Fibroblast of lung (primary cell): ENCODE results near the gene METTL22. TPM values are rescaled to one million over a fixed set of nuclear protein-coding genes. Genes with fewer than 3 reads are reported as not detected.

Source experiments
- DNase-seq, 2 donors: peaks; one replicate each; pipeline versions ENCODE4 v3.0.0 to v3.0.0-alpha.2; 2010; ENCODE audit warnings: low read depth in 2 of 2
- H2AFZ ChIP-seq: 2 replicates; pipeline ENCODE4 v1.5.1; 2012; ENCODE audit warnings: low read length, control low read depth, inconsistent platforms
- H3K27ac ChIP-seq: 2 replicates; pipeline ENCODE4 v1.5.1; 2011; ENCODE audit warnings: low read length, control low read depth; ENCODE audit not compliant: insufficient read depth
- H3K27me3 ChIP-seq: 2 replicates; pipeline ENCODE4 v1.5.1; 2011; ENCODE audit warnings: mild to moderate bottlenecking, low read length; ENCODE audit not compliant: control insufficient read depth, insufficient read depth
- H3K36me3 ChIP-seq: 2 replicates; pipeline ENCODE4 v1.5.1; 2011; ENCODE audit warnings: low read length; ENCODE audit not compliant: control insufficient read depth, insufficient read depth
- H3K4me1 ChIP-seq: 2 replicates; pipeline ENCODE4 v1.5.1; 2011; ENCODE audit warnings: low read length; ENCODE audit not compliant: control insufficient read depth, insufficient read depth; ENCODE audit errors: extremely low read depth
- H3K4me2 ChIP-seq: 2 replicates; pipeline ENCODE4 v1.5.1; 2011; ENCODE audit warnings: low read length, control low read depth; ENCODE audit not compliant: insufficient read depth; ENCODE audit errors: extremely low read depth
- H3K4me3 ChIP-seq, 4 experiments: fragments of 200-600 bp in 1 of 4; sonication (generic) in 1 of 4; replicated peaks in 1 of 4; 2 replicates each; pipeline ENCODE4 v1.5.1; 2011 to 2016; ENCODE audit warnings: low read length in 4 of 4, low read depth in 3 of 4, mild to moderate bottlenecking in 3 of 4, control low read depth in 2 of 4, inconsistent platforms in 1 of 4, mixed read lengths in 1 of 4; ENCODE audit not compliant: insufficient read depth in 1 of 4; ENCODE audit errors: control extremely low read depth in 1 of 4
- H3K79me2 ChIP-seq: 2 replicates; pipeline ENCODE4 v1.5.1; 2012; ENCODE audit warnings: mild to moderate bottlenecking, low read length, inconsistent platforms; ENCODE audit not compliant: control insufficient read depth, insufficient read depth
- H3K9ac ChIP-seq: 2 replicates; pipeline ENCODE4 v1.5.1; 2011; ENCODE audit warnings: mild to moderate bottlenecking, low read length, control low read depth; ENCODE audit not compliant: insufficient read depth
- H3K9me3 ChIP-seq: 2 replicates; pipeline ENCODE4 v1.5.1; 2012; ENCODE audit warnings: low read depth, low read length; ENCODE audit not compliant: control insufficient read depth, insufficient read depth
- H4K20me1 ChIP-seq: 2 replicates; pipeline ENCODE4 v1.5.1; 2011; ENCODE audit warnings: low read length; ENCODE audit not compliant: control insufficient read depth, insufficient read depth; ENCODE audit errors: extremely low read depth
- EZH2 ChIP-seq: IDR thresholded peaks from 2 replicates; pipeline ENCODE4 v1.5.1; 2012; ENCODE audit warnings: low read length, control low read depth, mild to moderate bottlenecking; ENCODE audit errors: missing control alignments
- polyA plus RNA-seq, 2 donors: library from polyadenylated mRNA; depleted of rRNA in 1 of 2; stranded (reverse) in 1 of 2; unstranded in 1 of 2; fragments of >200 nt; gene quantifications; 2 replicates each; pipeline ENCODE4 v1.2.1, GENCODE V29; 2011 to 2012; ENCODE audit warnings: missing spikeins in 1 of 2
- total RNA-seq: library from RNA; depleted of rRNA; stranded (reverse); fragments of >200 nt; gene quantifications from 2 replicates; pipeline ENCODE4 v1.2.1, GENCODE V29; 2014
- TF ChIP-seq, protein P1 (sequence below), 2 donors: IDR thresholded peaks in 1 of 2; conservative IDR thresholded peaks in 1 of 2; 1 replicate in 1 of 2; 2 replicates in 1 of 2; pipeline ENCODE4 v1.5.1; 2011 to 2012; ENCODE audit warnings: low read length in 2 of 2, control low read depth in 1 of 2, inconsistent platforms in 1 of 2, low read depth in 1 of 2, mild to moderate bottlenecking in 1 of 2

The METTL22 gene
- total and polyA plus RNA-seq, 2 donors (not counting 1 experiment from before 2014, with no cell fraction given), result 27.4 to 30.8 TPM

DNA sequence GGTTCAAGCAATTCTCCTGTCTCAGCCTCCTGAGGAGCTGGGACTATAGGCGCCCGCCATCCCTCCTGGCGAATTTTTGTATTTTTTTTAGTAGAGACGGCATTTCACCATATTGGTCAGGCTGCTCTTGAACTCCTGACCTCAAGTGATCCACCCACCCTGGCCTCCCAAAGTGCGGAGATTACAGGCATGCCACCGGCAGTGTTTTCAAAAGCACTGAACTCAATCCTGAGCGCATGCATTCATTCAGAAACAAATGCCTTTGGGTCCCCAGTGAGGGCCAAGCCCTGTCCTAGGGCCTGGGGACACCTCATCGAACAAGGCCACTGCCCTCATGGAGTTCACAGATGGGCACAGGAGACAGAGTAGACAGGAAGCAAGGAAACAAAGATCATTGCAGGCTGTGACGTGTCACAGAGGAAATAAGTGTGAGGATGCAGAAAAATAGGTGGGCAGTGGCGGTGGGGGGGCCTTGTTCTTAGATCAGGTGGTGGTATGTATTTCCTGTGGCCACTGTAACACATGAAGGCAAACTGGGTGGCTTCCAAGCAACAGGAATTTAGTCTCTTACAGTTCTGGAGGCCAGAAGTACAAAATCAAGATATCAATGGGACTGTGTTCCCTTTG lies 43.7 kb upstream of the METTL22 start:
- Histone ChIP-seq H2AFZ (no peak overlapping the region), H3K4me3 (no peak overlapping the region), H3K4me2 (no peak overlapping the region), H3K27ac (no peak overlapping the region), H3K4me1 (peaks cover under 1% of the 10 kb centered on the region), H3K79me2 (no peaks in the 10 kb centered on the region), H4K20me1 (no peaks in the 10 kb centered on the region), H3K36me3 (no peaks in the 10 kb centered on the region), H3K9ac (no peak overlapping the region), H3K27me3 (peaks cover 4% of the 10 kb centered on the region), H3K9me3 (no peaks in the 10 kb centered on the region)
- no peak for DNase-seq
- TF ChIP-seq EZH2, result no peak
- TF ChIP-seq, protein P1, sequence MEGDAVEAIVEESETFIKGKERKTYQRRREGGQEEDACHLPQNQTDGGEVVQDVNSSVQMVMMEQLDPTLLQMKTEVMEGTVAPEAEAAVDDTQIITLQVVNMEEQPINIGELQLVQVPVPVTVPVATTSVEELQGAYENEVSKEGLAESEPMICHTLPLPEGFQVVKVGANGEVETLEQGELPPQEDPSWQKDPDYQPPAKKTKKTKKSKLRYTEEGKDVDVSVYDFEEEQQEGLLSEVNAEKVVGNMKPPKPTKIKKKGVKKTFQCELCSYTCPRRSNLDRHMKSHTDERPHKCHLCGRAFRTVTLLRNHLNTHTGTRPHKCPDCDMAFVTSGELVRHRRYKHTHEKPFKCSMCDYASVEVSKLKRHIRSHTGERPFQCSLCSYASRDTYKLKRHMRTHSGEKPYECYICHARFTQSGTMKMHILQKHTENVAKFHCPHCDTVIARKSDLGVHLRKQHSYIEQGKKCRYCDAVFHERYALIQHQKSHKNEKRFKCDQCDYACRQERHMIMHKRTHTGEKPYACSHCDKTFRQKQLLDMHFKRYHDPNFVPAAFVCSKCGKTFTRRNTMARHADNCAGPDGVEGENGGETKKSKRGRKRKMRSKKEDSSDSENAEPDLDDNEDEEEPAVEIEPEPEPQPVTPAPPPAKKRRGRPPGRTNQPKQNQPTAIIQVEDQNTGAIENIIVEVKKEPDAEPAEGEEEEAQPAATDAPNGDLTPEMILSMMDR (conservative IDR thresholded peaks at IDR 0.05 in 1 of 2, IDR thresholded peaks at IDR 0.05 in 1 of 2; ENCODE audit: low read depth in 1 of 2, low read length in 2 of 2), result no peak

DNA sequence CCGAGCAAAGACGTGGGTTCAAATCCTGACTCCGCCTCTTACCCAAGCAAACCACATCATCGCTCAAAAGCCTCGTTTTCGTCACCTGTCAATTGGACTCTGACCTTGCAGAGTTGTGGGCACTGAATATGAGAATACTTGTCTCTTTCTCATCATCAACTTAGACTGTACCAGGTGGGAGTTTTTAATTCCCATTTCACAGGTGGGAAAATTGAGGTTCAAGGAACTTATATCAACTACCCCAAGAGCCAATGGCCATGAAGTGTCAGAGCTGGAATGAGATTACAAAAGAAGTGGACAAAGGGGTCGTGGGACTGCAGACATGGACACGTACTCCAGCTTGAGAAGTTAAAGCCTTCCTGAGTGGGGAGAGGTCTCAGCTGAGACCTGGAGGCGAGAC lies 41.9 kb upstream of the METTL22 start:
- Histone ChIP-seq H4K20me1 (no peaks in the 10 kb centered on the region), H3K79me2 (no peaks in the 10 kb centered on the region), H3K27me3 (peaks cover 4% of the 10 kb centered on the region), H2AFZ (no peak overlapping the region), H3K9ac (no peak overlapping the region), H3K4me3 (no peak overlapping the region), H3K27ac (no peak overlapping the region), H3K36me3 (no peaks in the 10 kb centered on the region), H3K4me2 (no peak overlapping the region), H3K4me1 (peaks cover 3% of the 10 kb centered on the region), H3K9me3 (no peaks in the 10 kb centered on the region)
- DNase-seq, result no peak
- TF ChIP-seq, protein P1 (conservative IDR thresholded peaks at IDR 0.05 in 1 of 2, IDR thresholded peaks at IDR 0.05 in 1 of 2; ENCODE audit: low read depth in 1 of 2, low read length in 2 of 2), result no peak
- no peak for TF ChIP-seq EZH2

DNA sequence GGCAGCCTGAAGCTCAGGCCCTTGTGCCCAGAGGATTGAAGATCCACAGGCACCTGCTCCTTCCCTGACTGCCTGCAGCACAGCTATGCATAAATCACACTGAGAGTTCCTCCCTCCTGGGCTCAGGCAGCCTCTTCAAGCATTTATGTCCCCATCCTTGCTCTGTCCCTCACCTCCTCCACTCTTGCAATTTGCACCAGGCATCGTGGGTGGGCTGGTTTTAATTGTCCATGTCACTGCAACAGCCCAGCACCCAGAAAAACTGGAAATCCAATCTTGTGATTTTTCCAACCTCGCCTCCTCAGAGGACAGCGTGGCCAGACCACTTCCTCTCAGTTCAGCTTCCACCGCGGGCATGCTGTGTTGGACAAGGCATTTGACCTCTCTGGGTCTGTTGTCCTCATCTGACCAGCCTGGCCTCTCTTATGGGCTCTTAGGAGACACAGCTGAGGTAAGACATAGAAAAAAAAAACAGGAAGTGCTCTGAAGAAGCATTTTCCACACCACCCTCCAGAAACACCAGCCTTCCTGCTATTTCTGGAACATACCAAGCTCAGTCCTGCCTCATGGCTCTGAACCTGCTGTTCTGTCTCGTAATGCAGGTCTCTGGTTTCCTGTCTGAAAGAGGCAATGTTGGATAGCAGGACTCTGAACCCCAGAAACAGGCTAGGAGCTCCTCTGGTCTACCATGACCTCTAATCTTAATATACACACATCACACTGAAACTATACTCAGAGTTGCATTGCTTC lies 39.5 kb upstream of the METTL22 start:
- Histone ChIP-seq H2AFZ (no peak overlapping the region), H3K27ac (no peak overlapping the region), H4K20me1 (no peaks in the 10 kb centered on the region), H3K4me3 (no peak overlapping the region), H3K27me3 (peaks cover 1% of the 10 kb centered on the region), H3K4me1 (peaks cover 3% of the 10 kb centered on the region), H3K36me3 (no peaks in the 10 kb centered on the region), H3K79me2 (no peaks in the 10 kb centered on the region), H3K9ac (no peak overlapping the region), H3K9me3 (no peaks in the 10 kb centered on the region), H3K4me2 (no peak overlapping the region)
- DNase-seq, result peak in 1 of 2 donors; percentile 6
- TF ChIP-seq, protein P1 (conservative IDR thresholded peaks at IDR 0.05 in 1 of 2, IDR thresholded peaks at IDR 0.05 in 1 of 2; ENCODE audit: low read depth in 1 of 2, low read length in 2 of 2), result no peak
- no peak for TF ChIP-seq EZH2
